Keratinocyte (primary cell): ENCODE results near the gene ABHD10. TPM values are rescaled to one million over a fixed set of nuclear protein-coding genes. Genes with fewer than 3 reads are reported as not detected.

Experiments used
- DNase-seq: peaks from one replicate; pipeline ENCODE4 v3.0.0-alpha.2; 2011; ENCODE audit warnings: low read depth, missing footprints, low spot score
- FAIRE-seq: peaks from 2 replicates; lab custom pipeline; 2011; peaks lifted over from hg19 to GRCh38; lab: Jason Lieb, UNC
- H2AFZ ChIP-seq: 2 replicates; pipeline ENCODE4 v1.6.0; 2012; ENCODE audit warnings: low read length, control low read depth, inconsistent platforms; ENCODE audit not compliant: control insufficient read depth
- H3K27ac ChIP-seq: 2 replicates; pipeline ENCODE4 v1.5.1; 2011; ENCODE audit warnings: low read length; ENCODE audit not compliant: control insufficient read depth, insufficient read depth
- H3K27me3 ChIP-seq: 3 replicates; pipeline ENCODE4 v1.6.0; 2011; ENCODE audit warnings: low read length; ENCODE audit not compliant: control insufficient read depth, insufficient read depth; ENCODE audit errors: extremely low read depth
- H3K36me3 ChIP-seq, 2 experiments: 2 replicates in 1 of 2; 3 replicates in 1 of 2; pipeline ENCODE4 v1.5.1; 2011; ENCODE audit warnings: low read length in 2 of 2, mild to moderate bottlenecking in 1 of 2; ENCODE audit not compliant: control insufficient read depth in 2 of 2, insufficient read depth in 2 of 2; ENCODE audit errors: extremely low read depth in 1 of 2
- H3K4me1 ChIP-seq: 3 replicates; pipeline ENCODE4 v1.5.1; 2011; ENCODE audit warnings: low read length; ENCODE audit not compliant: control insufficient read depth, insufficient read depth; ENCODE audit errors: extremely low read depth
- H3K4me2 ChIP-seq: 3 replicates; pipeline ENCODE4 v1.6.0; 2011; ENCODE audit warnings: low read depth, low read length; ENCODE audit not compliant: control insufficient read depth, insufficient read depth; ENCODE audit errors: extremely low read depth
- H3K4me3 ChIP-seq, 3 experiments: fragments of 200-600 bp in 1 of 3; sonication (generic) in 1 of 3; 2 replicates in 2 of 3; 3 replicates in 1 of 3; pipeline ENCODE4 v1.5.1; 2011 to 2016; ENCODE audit warnings: low read length in 3 of 3, mild to moderate bottlenecking in 3 of 3, control low read depth in 2 of 3, inconsistent platforms in 1 of 3, low read depth in 1 of 3, mixed read lengths in 1 of 3, mixed run types in 1 of 3, moderate library complexity in 1 of 3; ENCODE audit not compliant: control insufficient read depth in 2 of 3, insufficient read depth in 2 of 3; ENCODE audit errors: extremely low read depth in 1 of 3
- H3K79me2 ChIP-seq: 2 replicates; pipeline ENCODE4 v1.6.0; 2012; ENCODE audit warnings: low read length; ENCODE audit not compliant: control insufficient read depth, insufficient read depth
- H3K9ac ChIP-seq: 3 replicates; pipeline ENCODE4 v1.6.0; 2011; ENCODE audit warnings: low read length; ENCODE audit not compliant: control insufficient read depth, insufficient read depth; ENCODE audit errors: extremely low read depth
- H3K9me1 ChIP-seq: 3 replicates; pipeline ENCODE4 v1.6.0; 2011; ENCODE audit warnings: low read length; ENCODE audit not compliant: control insufficient read depth, insufficient read depth; ENCODE audit errors: extremely low read depth
- H3K9me3 ChIP-seq: 2 replicates; pipeline ENCODE4 v1.5.1; 2012; ENCODE audit warnings: low read depth, low read length; ENCODE audit not compliant: control insufficient read depth
- H4K20me1 ChIP-seq: 3 replicates; pipeline ENCODE4 v1.6.0; 2011; ENCODE audit warnings: low read length; ENCODE audit not compliant: control insufficient read depth, insufficient read depth; ENCODE audit errors: extremely low read depth
- EZH2 ChIP-seq: IDR thresholded peaks from one replicate; pipeline ENCODE4 v1.6.1; 2012; ENCODE audit warnings: inconsistent platforms, mild to moderate bottlenecking, low read length, moderate library complexity
- dilution Hi-C: fragments of 300-500 bp; cut with MboI; formaldehyde crosslinking; loops from one replicate; pipeline ENCODE4 v1.7.0; 2020; ENCODE audit warnings: low sequenced_read_pairs; ENCODE audit not compliant: extremely low pct_ligation_motif_present
- polyA plus RNA-seq, 5 experiments: library from polyadenylated mRNA; depleted of rRNA in 3 of 5; stranded (reverse) in 3 of 5; stranded (forward) in 1 of 5; unstranded in 1 of 5; fragments of >200 nt; gene quantifications; 1 replicate in 1 of 5; 2 replicates in 3 of 5; 3 replicates in 1 of 5; pipeline versions ENCODE4 v1.2.1 to v1.2.3, GENCODE V29; 2011 to 2012; ENCODE audit warnings: missing spikeins in 2 of 5, low read depth in 1 of 5, low replicate concordance in 1 of 5
- TF ChIP-seq, protein P1 (sequence below), 3 experiments: IDR thresholded peaks in 1 of 3; conservative IDR thresholded peaks in 1 of 3; optimal IDR thresholded peaks in 1 of 3; 2 replicates in 2 of 3; 3 replicates in 1 of 3; pipeline versions ENCODE3 to v1.5.1; 2011; ENCODE audit warnings: low read length in 3 of 3, mild to moderate bottlenecking in 3 of 3, moderate library complexity in 2 of 3, control low read depth in 1 of 3, inconsistent platforms in 1 of 3; ENCODE audit not compliant: insufficient read depth in 2 of 3; ENCODE audit errors: extremely low read depth in 1 of 3

Gene ABHD10
- polyA plus RNA-seq, 1 donor (not counting 4 experiments of a cell fraction or from before 2014, with no cell fraction given), result 22.2 TPM

DNA sequence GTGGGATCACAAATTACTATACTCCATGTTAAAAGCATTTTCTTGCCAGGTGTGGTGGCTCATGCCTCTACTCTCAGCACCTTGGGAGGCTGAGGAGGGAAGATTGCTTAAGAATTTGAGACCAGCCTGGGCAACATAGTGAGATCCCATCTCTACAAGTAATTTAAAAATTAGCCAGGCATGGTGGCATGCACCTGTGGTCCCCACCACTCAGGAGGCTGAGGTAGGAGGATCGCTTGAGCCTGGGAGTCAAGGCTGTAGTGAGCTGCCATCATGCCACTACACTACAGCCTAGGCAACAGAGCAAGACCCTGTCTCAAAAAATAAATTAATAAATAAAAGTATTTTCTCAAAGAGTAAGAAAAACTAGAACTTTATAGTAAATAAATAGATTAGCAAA, 22.9 kb upstream of the ABHD10 start:
- DNase-seq (no peak), FAIRE-seq (no peak)
- Histone ChIP-seq H3K4me1 (no peaks in the 10 kb centered on the region), H4K20me1 (no peaks in the 10 kb centered on the region), H3K4me3 (no peak overlapping the region), H3K27ac (no peak overlapping the region), H3K79me2 (no peaks in the 10 kb centered on the region), H3K9ac (no peak overlapping the region), H3K36me3 (peaks cover 28 to 50% of the 10 kb centered on the region in 2 experiments), H3K4me2 (no peak overlapping the region), H3K9me1 (no peaks in the 10 kb centered on the region), H3K9me3 (no peaks in the 10 kb centered on the region), H2AFZ (no peak overlapping the region), H3K27me3 (no peaks in the 10 kb centered on the region)
- TF ChIP-seq, protein P1, sequence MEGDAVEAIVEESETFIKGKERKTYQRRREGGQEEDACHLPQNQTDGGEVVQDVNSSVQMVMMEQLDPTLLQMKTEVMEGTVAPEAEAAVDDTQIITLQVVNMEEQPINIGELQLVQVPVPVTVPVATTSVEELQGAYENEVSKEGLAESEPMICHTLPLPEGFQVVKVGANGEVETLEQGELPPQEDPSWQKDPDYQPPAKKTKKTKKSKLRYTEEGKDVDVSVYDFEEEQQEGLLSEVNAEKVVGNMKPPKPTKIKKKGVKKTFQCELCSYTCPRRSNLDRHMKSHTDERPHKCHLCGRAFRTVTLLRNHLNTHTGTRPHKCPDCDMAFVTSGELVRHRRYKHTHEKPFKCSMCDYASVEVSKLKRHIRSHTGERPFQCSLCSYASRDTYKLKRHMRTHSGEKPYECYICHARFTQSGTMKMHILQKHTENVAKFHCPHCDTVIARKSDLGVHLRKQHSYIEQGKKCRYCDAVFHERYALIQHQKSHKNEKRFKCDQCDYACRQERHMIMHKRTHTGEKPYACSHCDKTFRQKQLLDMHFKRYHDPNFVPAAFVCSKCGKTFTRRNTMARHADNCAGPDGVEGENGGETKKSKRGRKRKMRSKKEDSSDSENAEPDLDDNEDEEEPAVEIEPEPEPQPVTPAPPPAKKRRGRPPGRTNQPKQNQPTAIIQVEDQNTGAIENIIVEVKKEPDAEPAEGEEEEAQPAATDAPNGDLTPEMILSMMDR (optimal IDR thresholded peaks at IDR 0.05 in 1 of 3, IDR thresholded peaks at IDR 0.05 in 1 of 3, conservative IDR thresholded peaks at IDR 0.05 in 1 of 3; ENCODE audit: extremely low read depth in 1 of 3, insufficient read depth in 2 of 3, low read length in 3 of 3), result no peak
- TF ChIP-seq EZH2, result no peak
- dilution Hi-C loops, result no loop called here

DNA sequence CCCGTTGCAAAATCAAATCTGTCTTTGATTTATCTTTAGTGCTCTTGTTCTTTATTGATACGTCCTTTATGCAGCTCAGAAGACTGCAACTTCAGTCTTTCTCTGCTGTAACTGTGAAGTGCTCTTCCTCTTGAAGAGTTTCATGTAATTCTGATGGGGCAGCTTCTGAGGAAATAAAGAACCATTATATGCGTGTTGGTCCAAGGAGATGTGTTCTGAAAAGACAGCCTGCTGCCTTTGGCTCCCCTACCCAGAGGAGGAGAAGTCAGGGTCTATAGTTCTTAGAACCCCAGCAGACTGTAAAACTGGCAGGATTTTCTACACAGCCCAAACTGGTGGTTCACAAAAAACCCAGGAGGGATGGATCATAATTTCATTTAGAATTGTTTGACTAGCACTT, 22.4 kb upstream of the ABHD10 start:
- no peak for FAIRE-seq
- dilution Hi-C loops, result no loop called here
- H3K9me3 ChIP-seq, result no peaks in the 10 kb centered on the region

More for the DNA sequence above, 22.4 kb upstream of the ABHD10 start:
- H3K4me3 ChIP-seq, result no peak overlapping the region
- no peaks in the 10 kb centered on the region for H3K9me1 ChIP-seq
- H4K20me1 ChIP-seq, result no peaks in the 10 kb centered on the region
- TF ChIP-seq EZH2, result no peak
- TF ChIP-seq, protein P1 (optimal IDR thresholded peaks at IDR 0.05 in 1 of 3, IDR thresholded peaks at IDR 0.05 in 1 of 3, conservative IDR thresholded peaks at IDR 0.05 in 1 of 3; ENCODE audit: extremely low read depth in 1 of 3, insufficient read depth in 2 of 3, low read length in 3 of 3), result no peak
- DNase-seq, result no peak
- H3K27ac ChIP-seq, result no peak overlapping the region
- no peaks in the 10 kb centered on the region for H3K4me1 ChIP-seq
- H3K27me3 ChIP-seq, result no peaks in the 10 kb centered on the region
- H3K79me2 ChIP-seq, result no peaks in the 10 kb centered on the region
- H3K36me3 ChIP-seq, result peaks cover 28 to 50% of the 10 kb centered on the region in 2 experiments
- no peak overlapping the region for H3K4me2 ChIP-seq
- H2AFZ ChIP-seq, result no peak overlapping the region
- H3K9ac ChIP-seq, result no peak overlapping the region
